GM18858 (cell line): ENCODE measurements around the gene ST8SIA5.

Experiments
- ATAC-seq: cut with Tn5 transposase; IDR thresholded peaks from one replicate; pipeline ENCODE4 v1.9.1; 2021; ENCODE audit not compliant: unreplicated experiment

The ST8SIA5 gene

DNA sequence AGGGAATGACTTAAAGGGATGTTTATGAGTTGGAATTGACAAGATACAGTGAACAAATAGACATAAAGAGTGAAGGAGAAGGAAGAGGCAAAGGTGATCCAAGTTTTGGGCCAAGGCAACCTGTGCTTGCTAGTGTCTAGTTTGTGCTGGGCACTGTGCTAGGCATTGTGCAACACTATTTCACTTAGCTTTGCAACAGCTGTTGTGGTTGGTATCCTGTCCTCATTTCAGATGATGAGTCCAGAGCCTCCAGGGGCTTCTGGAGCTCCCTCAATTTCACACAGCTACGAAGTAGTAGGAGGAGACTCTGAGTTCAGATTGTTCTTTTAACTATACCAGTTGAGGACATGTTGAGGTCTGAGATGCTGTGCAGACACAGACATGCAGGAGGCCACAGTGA is 81.7 kb downstream of the ST8SIA5 start:
- no peak for ATAC-seq

GRCh38 chr18:46672062-46672970 is 84.5 kb downstream of the ST8SIA5 start:
- no peak for ATAC-seq

GRCh38 chr18:46668694-46669093 is 88.2 kb downstream of the ST8SIA5 start:
- ATAC-seq, result no peak

- ATAC-seq, result no peak
These were observed 88.7 kb downstream of the ST8SIA5 start for GRCh38 chr18:46668135-46668534.

DNA sequence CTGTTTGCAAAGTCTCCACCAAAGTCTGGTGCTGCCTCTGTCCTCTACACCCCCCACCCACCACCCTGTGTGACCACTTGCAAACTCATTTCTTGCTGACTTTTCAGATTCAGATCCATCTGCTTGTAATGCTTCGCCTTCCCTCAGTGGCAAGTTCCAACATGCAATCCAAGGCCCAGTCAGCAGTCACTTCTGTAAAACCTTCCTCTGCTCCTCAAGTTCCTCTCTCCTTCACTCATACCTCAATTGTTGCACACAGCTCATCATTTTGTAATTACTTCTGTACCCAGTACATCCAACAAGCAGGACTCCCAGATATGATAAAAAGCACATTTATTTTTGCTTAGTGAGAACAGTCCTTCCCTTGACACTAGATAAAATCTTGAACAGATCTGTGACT is 93.3 kb downstream of the ST8SIA5 start:
- no peak for ATAC-seq

DNA sequence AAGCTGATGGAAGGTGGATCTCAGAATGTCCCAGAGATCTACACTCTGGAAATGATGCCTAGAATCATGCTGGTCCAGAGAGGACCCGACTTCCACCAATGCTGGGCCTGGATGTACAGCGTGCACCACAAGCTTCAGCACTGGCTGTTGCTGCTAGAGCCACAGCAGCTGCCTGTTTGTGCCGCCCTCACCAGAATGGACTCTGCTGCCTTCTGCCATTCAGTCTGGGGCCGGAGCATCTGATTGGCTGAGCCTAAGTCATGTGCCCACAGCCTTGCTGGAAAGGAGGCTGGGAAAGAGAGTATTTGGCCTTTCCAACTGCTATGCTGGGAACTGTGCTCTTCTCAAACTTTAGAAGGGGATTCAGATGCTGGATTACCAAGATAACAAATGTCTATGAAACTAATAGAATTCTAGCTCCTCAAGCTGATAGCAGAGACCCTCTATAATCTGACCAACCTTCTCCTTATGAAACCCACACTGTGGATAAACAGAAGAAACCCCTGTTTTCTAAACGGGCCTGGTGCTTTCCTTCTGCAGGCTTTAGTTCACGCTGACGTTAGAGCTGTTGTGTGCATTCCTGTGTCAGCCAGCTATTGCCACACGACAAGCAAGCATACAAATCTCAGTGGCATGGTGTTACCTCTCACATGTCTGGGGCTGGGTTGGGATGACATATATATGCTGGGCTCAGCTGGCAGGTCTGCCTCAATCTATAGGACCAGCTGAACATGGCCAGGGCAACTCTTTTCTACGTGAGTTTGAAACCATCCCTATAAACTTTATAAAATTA is 95.7 kb downstream of the ST8SIA5 start:
- no peak for ATAC-seq

- no peak for ATAC-seq
These were observed 97.4 kb downstream of the ST8SIA5 start for GRCh38 chr18:46659484-46659883.

- ATAC-seq, result no peak
These were observed 99.5 kb downstream of the ST8SIA5 start, which contains the start of gene LOXHD1 for GRCh38 chr18:46657115-46657955. TSS of gene LOXHD1 (minus strand) at chr18:46657220. CDS start at chr18:46657033, 187 bp downstream.

DNA sequence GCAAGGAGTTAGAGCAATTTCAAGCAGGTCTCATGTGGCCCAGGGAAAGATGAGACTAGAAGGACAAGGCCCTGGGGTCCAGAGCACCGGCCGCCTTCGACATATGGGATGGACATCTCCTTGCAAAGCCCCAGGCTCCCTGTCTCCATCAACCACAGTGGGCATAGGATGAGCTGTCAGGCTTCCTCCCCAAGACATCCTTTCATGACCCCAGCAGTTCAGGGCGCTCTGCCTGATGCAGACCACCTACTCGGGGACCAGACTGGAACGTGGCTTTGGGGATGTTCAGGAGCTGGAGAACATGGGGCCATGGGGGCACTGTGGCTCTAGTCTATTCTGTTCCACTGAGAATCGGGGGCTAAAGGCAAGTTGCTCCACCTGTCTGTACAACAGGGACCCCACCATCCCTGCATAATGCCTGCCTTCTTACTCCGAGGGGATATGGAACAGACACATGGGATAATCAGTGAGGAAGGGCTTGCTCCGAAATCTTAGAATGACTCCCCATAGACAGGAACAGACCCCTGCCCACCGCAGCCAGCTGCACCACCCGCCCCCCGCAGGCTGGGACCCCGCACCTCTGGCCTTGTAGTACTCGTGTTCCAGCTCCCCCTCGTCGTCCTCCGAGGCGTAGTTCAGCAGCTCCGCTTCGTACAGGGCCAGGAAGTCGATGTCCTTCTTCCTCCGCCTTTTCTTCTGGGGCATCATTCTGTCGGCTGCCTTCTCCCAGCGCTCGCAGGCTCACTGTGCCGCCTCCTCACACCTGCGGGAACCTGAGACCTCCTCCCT is 100.3 kb downstream of the ST8SIA5 start:
- ATAC-seq, result no peak

DNA sequence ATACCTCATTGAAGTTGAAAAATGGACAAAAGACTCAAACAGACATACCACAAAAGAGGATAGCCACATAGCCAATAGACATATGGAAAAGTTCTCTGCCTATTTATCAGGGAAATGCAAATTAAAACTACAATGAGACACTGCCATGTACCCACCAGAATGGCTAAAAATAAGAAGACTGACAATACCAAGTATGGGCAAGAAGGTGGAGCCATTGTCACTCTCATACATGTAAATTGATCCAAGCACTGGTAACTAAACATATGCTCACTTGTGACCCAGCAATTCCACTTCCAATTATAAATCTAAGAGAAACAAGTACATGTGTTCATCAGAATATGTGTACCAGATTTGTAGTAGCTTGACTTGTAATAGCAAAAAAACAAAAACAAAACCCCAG is 104.5 kb downstream of the ST8SIA5 start:
- ATAC-seq, result no peak

GRCh38 chr18:46650681-46651080 is 106.2 kb downstream of the ST8SIA5 start:
- no peak for ATAC-seq

- ATAC-seq, result no peak
These were observed 107.6 kb downstream of the ST8SIA5 start for GRCh38 chr18:46649071-46649862.

- no peak for ATAC-seq
These were observed 110.4 kb downstream of the ST8SIA5 start for GRCh38 chr18:46646468-46646867.

DNA sequence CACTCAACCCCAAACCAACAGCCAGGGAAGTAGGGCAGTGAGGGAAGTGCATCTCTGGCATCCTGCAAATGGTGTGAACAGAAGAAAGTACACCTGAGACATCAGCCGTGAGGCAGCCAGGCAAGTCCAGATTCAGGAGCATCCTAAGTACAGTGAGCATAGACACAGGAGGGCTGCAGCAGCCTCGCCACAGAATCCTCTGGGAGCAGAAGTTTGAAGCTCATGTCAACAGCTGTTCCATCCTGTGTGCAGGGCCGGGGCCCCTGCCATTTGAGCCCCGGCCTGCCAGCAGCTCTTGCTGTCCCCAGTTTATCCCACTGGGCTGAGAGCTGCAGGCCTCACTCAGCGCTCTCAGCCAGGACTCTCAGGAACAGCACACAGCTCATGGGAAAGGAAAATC is 114.3 kb downstream of the ST8SIA5 start:
- ATAC-seq, result no peak

- ATAC-seq, result no peak
These were observed 114.9 kb downstream of the ST8SIA5 start for GRCh38 chr18:46641917-46642316.

DNA sequence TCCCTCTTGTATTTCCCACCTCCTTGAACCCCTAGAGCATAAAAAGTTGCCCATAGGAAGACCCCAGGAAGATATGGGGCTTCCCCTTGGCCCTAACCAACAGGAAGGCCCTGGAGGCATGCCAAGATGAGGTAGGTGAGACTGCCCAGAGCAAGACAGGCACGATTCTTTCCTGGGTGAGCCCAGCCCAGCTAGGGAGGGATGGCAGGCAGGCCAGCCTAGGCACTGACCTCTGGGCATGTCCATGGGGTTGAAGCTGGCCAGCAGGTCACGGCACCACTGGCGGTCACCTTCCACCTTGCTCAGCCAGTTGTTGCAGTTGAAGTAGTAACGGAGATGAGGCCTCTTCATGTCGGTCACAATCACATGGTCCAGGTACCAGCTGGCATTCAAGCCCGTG is 117.5 kb downstream of the ST8SIA5 start:
- ATAC-seq, result no peak

GRCh38 chr18:46636040-46636630 is 120.7 kb downstream of the ST8SIA5 start:
- no peak for ATAC-seq

DNA sequence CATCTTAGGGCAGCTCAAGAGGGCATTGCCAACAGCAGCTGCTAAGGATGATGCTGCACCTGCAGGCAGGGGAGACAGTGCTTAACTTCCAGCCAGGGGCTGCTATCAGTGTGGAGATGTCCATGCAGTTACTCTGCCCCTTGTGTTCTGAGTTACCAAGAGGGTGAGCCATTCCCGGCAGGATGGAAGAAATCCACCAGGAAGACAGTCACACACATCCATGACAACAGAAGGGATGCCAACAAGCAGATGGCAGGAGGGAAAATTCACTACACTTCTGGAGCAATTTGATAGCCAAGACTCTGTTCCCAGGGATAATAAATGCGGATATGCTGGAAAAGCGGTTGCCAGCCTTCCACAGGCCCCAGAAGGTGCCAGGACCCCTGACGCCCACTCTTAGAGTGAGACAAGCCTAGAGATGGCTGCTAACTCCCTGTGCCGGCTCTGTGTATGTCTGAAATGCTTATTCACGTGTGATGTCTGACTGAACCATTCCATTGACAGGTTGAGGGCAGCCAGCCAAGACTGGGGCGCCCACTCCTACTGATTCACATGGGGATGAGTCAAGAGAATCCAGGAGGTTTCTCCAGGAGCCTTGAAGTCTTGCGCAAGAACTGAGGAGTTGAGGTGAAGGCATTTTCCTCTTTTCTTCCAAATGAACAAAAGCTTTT is 124.3 kb downstream of the ST8SIA5 start:
- ATAC-seq, result no peak

DNA sequence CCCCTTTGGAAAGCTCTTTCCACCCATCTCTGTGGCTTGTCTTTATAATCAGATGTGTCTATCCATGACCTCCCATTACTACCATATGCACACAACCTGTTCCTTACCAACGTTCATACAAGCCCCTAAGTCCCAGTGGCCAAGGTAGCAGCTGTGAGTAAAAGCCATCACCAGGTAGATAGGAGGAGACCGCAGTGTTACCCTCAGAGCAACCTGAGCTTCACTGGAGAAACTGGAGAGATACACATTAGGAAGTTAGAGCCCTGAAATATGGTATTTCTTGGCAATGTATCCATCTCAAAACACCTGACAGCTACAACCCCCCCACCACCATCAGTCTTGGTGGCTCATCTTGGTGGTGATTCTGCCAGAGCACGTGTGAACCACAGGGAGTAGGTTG is 125.9 kb downstream of the ST8SIA5 start:
- no peak for ATAC-seq
